Stimulated activated CD8-positive, alpha-beta memory T cell treated with anti-CD3 and anti-CD28 coated beads, Interleukin-15, amount 100 ng/mL, for 24 hours (primary cell): ENCODE measurements around the gene RGS3.

Source experiments
- DNase-seq: peaks from one replicate; pipeline ENCODE4 v3.0.0-alpha.2; 2020; ENCODE audit warnings: low read depth

RGS3 gene

GRCh38 chr9:113620377-113621161 lies 157.0 kb downstream of the RGS3 start:
- DNase-seq = no peak

- DNase-seq = no peak
Observed at GRCh38 chr9:113621309-113621791, 157.8 kb downstream of the RGS3 start.

GRCh38 chr9:113621980-113622379 lies 158.5 kb downstream of the RGS3 start:
- no peak for DNase-seq

- DNase-seq = no peak
Observed at GRCh38 chr9:113622600-113623400, 159.3 kb downstream of the RGS3 start.

GRCh38 chr9:113623851-113624485 lies 160.4 kb downstream of the RGS3 start:
- no peak for DNase-seq

- no peak for DNase-seq
Observed at GRCh38 chr9:113624721-113625120, 161.2 kb downstream of the RGS3 start.

GRCh38 chr9:113625486-113625885 lies 162.0 kb downstream of the RGS3 start:
- DNase-seq = no peak

GRCh38 chr9:113626735-113627495 lies 163.4 kb downstream of the RGS3 start:
- DNase-seq = no peak

- DNase-seq = no peak
Observed at GRCh38 chr9:113628621-113629020, 165.1 kb downstream of the RGS3 start.

GRCh38 chr9:113630386-113631136 lies 167.0 kb downstream of the RGS3 start:
- DNase-seq = no peak

- DNase-seq = no peak
Observed at GRCh38 chr9:113631137-113631765, 167.7 kb downstream of the RGS3 start.

GRCh38 chr9:113631871-113632665 lies 168.5 kb downstream of the RGS3 start:
- DNase-seq = no peak

GRCh38 chr9:113632776-113633590 lies 169.5 kb downstream of the RGS3 start:
- DNase-seq = no peak

GRCh38 chr9:113633782-113634595 lies 170.5 kb downstream of the RGS3 start:
- DNase-seq = no peak

GRCh38 chr9:113634596-113635515 lies 171.3 kb downstream of the RGS3 start:
- DNase-seq = no peak

- no peak for DNase-seq
Observed at GRCh38 chr9:113635586-113635985, 172.1 kb downstream of the RGS3 start.

- DNase-seq = no peak
Observed at GRCh38 chr9:113636165-113636564, 172.6 kb downstream of the RGS3 start.
